Melanocyte of skin (primary cell): Measurements from ENCODE around the gene OR4Q2. TPM values are rescaled to one million over a fixed set of nuclear protein-coding genes. Genes with fewer than 3 reads are reported as not detected.

Experiments
- total RNA-seq, 2 donors: library from RNA; depleted of rRNA; stranded (reverse); fragments of >200 nt; gene quantifications; 2 replicates each; pipeline ENCODE4 v1.2.3, GENCODE V29; 2012

Gene OR4Q2
- not detected for total RNA-seq

GRCh38 chr14:20001863-20002262, at the start of gene OR4Q2:
TSS of gene OR4Q2 (plus strand) at chr14:20002163.

DNA sequence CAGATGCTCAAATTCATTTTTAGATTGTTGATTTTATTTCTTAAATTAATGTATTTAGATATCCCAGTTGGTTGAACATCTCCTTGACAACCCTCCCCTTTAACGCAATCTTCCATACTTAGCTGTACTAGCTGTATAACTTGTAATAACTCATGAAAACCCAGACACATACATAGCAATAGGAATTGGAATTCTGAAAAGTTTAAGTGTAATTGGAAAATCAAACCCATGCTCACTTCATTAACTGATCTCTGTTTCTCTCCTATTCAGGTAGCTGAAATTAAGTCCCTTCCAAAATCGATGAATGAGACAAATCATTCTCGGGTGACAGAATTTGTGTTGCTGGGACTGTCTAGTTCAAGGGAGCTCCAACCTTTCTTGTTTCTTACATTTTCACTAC, 26.7 kb upstream of the OR4Q2 start, which contains the start of gene OR4K15:
Gene OR4K15, plus strand, starts transcription at position 301 of the 400 bp plus-strand sequence. Its CDS starts 0 bp downstream, at position 301.

GRCh38 chr14:20019257-20019865, 17.4 kb downstream of the OR4Q2 start, which contains the start of gene OR4K14:
TSS of gene OR4K14 (minus strand) at chr14:20019307. CDS start at chr14:20015193, 4,114 bp downstream.

GRCh38 chr14:20035938-20036337, 34.0 kb downstream of the OR4Q2 start, which contains the start of gene OR4K13:
TSS of gene OR4K13 (minus strand) at chr14:20036038. CDS start at chr14:20034758, 1,280 bp downstream.

Other genes starting within 250 kb of the OR4Q2 start
- gene OR4M1, start 228.7 kb upstream of the OR4Q2 start, total RNA-seq, result not detected
- gene OR4N2, start 198.4 kb upstream of the OR4Q2 start, total RNA-seq, result not detected
- not detected for gene OR4K2, start 127.0 kb upstream of the OR4Q2 start, total RNA-seq
- not detected for gene OR4K5, start 81.6 kb upstream of the OR4Q2 start, total RNA-seq
- gene OR4K1, start 71.2 kb upstream of the OR4Q2 start, total RNA-seq, result not detected
- not detected for gene OR4K15, start 26.6 kb upstream of the OR4Q2 start, total RNA-seq
- not detected for gene OR4K14, start 17.1 kb downstream of the OR4Q2 start, total RNA-seq
- gene OR4K13, start 33.9 kb downstream of the OR4Q2 start, total RNA-seq, result not detected
- not detected for gene OR4L1, start 57.9 kb downstream of the OR4Q2 start, total RNA-seq
- gene OR4K17, start 108.6 kb downstream of the OR4Q2 start, total RNA-seq, result not detected
- not detected for gene OR4N5, start 136.7 kb downstream of the OR4Q2 start, total RNA-seq
- gene OR11G2, start 188.7 kb downstream of the OR4Q2 start, total RNA-seq, result not detected
- gene OR11H6, start 221.5 kb downstream of the OR4Q2 start, total RNA-seq, result not detected
- gene OR11H7, start 226.8 kb downstream of the OR4Q2 start, total RNA-seq, result not detected
- gene OR11H4, start 237.1 kb downstream of the OR4Q2 start, total RNA-seq, result not detected